Activated T-helper 2 cell treated with anti-CD3 and anti-CD28 coated beads, Interferon-gamma antibody, Interleukin-2, Interleukin-4, amounts not matched to agents 10 μg/mL and 5 μg/mL and 100 μg/mL, durations not matched to agents 14 hours and 24 hours and 36 hours (primary cell): ENCODE data around the gene ARID5B. TPM values are rescaled to one million over a fixed set of nuclear protein-coding genes. Genes with fewer than 3 reads are reported as not detected.

Source experiments
- DNase-seq: peaks from one replicate; pipeline ENCODE4 v3.0.0; 2021; ENCODE audit warnings: low spot score
- H3K27ac Mint-ChIP-seq: one replicate; pipeline ENCODE4 v1.8.0; 2021; ENCODE audit warnings: mixed read lengths
- H3K27me3 Mint-ChIP-seq: one replicate; pipeline ENCODE4 v1.8.0; 2021; ENCODE audit warnings: low read depth, mixed read lengths
- H3K36me3 Mint-ChIP-seq: one replicate; pipeline ENCODE4 v1.8.0; 2021; ENCODE audit warnings: low read depth, mixed read lengths
- H3K4me1 Mint-ChIP-seq: one replicate; pipeline ENCODE4 v1.8.0; 2021; ENCODE audit warnings: low read depth, mixed read lengths
- H3K4me3 Mint-ChIP-seq: one replicate; pipeline ENCODE4 v1.8.0; 2021; ENCODE audit warnings: low read depth, mild to moderate bottlenecking, moderate library complexity, mixed read lengths
- H3K9me3 Mint-ChIP-seq: one replicate; pipeline ENCODE4 v1.8.0; 2021; ENCODE audit warnings: mixed read lengths
- intact Hi-C: fragments of 100-400 bp; cut with micrococcal nuclease; formaldehyde crosslinking; loops from one replicate; pipeline ENCODE4 v1.15.1; 2023
- total RNA-seq: library from RNA; stranded (reverse); gene quantifications from 2 replicates; pipeline ENCODE4 v1.2.3, GENCODE V29; 2022

ARID5B gene
- total RNA-seq, 1 donor from 2014 or later, result 35.7 TPM

DNA sequence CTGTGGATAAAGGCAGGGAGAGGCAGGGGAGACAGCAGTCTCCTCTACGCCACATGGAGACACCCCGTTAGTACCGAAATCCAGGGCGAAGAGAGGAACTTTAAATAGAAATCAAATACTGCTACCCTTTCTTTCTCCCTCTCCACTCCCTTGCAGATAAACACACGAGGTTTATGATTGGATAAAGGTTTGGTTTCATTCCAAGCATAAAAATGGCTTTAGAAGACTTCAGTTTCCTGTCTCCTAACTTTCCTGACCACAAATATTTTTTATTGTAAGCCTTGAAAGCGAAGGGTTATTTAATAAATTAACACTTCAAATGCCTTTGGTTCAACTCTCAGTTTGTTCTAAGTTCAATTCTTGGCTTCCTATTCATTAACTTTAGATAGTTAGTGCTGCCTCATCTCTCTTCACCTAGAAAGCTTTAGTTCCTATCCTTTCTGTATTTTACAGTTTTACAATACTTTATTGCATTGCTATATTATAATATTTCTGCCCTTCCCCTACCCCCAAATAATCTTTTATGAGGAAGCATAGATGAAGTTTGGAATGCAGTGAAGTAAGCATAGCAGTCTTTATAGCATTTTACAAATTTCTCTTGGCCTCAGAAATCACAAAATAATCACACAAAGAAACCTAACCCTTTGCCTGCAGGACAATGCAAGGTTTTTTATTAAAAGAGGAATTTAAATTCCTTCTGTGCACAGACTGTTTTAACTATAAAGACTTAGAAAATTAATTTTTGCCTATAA lies 31.5 kb upstream of the ARID5B start:
- Mint-ChIP-seq H3K4me1 (peaks cover 7% of the 10 kb centered on the region), H3K4me3 (no peak overlapping the region), H3K27me3 (peaks cover 11% of the 10 kb centered on the region), H3K27ac (no peak overlapping the region), H3K36me3 (no peaks in the 10 kb centered on the region), H3K9me3 (no peaks in the 10 kb centered on the region)
- no peak for DNase-seq
- intact Hi-C loops, result no loop called here

DNA sequence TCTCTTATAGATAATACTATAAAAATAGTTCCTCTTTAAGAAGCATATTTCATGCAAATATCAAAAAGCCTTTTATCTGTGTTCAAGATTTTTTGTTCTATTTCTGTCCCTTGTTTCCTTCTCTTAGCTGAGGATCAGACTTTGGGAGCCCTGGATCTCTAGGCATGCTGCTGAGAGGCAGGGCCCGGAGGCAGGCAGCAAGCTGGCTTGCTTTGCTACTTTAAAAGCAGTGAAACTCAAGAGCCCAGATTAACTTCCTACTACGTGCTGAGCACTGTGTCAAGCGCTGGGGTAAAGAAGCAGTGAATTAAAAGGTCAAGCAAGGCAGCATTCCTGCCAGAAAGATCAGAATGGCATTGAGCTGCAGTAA lies 31.0 kb upstream of the ARID5B start:
- Mint-ChIP-seq H3K27me3 (peaks cover 16% of the 10 kb centered on the region), H3K36me3 (no peaks in the 10 kb centered on the region), H3K9me3 (no peaks in the 10 kb centered on the region), H3K4me1 (peaks cover 7% of the 10 kb centered on the region), H3K4me3 (no peak overlapping the region), H3K27ac (no peak overlapping the region)
- DNase-seq, result no peak
- intact Hi-C loops, result no loop called here

DNA sequence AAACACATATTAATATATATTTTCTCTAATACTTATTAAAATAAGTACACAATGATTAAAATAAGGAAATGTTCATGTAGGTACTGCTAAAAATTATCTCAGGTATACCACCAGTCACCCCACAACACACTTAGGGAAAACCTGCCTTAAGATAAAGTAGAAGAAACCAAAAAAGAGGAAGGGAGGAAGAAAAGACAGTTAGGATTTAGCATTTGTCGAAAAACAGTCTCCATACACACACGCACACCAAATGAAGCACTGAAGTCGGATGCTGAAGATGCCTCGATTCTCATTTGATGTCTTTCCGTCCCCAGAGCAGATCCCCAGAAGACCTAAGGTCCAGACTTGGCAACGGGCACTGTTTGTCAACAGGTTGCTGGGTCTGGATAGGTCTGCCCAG lies 30.0 kb upstream of the ARID5B start:
- no peaks in the 10 kb centered on the region for H3K36me3 Mint-ChIP-seq
- DNase-seq, result no peak
- intact Hi-C loops, result no loop called here
- H3K4me3 Mint-ChIP-seq, result no peak overlapping the region
- H3K27me3 Mint-ChIP-seq, result peaks cover 16% of the 10 kb centered on the region
- H3K9me3 Mint-ChIP-seq, result no peaks in the 10 kb centered on the region
- H3K27ac Mint-ChIP-seq, result no peak overlapping the region
- peaks cover 7% of the 10 kb centered on the region for H3K4me1 Mint-ChIP-seq

DNA sequence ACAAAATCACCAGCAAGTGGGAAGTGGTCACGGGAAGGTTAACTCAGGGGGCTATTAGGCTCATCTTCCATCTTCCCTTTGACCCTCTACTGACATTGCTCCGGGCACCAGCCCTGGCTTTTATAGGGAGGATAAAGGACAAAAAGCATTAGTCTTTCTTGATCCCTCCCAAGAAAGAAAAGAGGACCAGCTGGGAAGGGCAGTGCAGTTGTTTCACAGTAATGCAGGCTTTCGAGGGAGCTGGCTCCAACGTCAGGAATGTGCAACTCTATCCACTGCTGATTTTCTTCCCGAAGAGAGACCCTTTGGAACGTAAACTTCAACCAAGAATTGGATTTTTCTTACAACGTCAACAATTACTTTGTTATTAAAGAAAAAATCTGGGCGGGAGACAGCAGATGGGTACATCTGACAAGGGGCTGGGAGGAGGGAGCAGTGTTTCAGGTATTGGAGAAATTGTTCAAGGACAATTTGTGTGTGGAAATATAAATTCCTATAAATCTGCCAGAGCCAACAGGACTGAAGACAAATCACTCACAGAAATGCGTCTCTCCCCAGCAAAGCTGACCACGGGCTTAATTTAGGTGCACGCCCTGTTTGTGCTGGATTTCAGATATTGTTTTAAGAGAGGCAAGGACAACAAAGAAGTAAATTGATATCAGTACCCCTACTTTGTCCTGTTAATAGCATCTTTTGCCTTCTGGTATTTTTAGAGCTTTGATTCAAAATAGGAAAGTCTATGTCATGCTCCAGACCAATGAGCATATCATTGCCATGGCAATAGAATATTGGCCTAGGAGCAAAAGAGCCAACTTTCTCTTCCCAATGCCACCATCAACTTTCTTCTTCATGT lies 23.4 kb upstream of the ARID5B start:
- Mint-ChIP-seq H3K27me3 (peaks cover 17% of the 10 kb centered on the region), H3K4me3 (no peak overlapping the region), H3K27ac (no peak overlapping the region), H3K36me3 (peaks cover 2% of the 10 kb centered on the region), H3K4me1 (peaks cover 14% of the 10 kb centered on the region), H3K9me3 (peaks cover 5% of the 10 kb centered on the region)
- no peak for DNase-seq
- intact Hi-C loops, result no loop called here

DNA sequence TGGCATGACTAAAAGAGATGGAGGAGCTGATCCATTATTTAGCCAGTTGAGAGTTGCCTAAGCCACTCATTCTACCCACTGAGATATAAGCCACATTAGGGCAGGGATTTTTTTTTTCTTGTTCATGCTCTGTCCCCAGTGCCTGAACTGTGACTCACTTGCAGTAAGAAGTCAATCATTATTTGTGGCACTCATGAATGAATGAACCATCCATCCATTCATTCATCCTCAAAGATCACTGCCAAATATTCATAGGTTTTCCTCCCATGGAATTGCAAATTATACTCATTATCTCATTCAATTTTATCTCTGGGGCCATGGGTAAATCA lies 22.8 kb upstream of the ARID5B start:
- intact Hi-C loops, result no loop called here
- Mint-ChIP-seq H3K36me3 (peaks cover 2% of the 10 kb centered on the region), H3K27ac (no peak overlapping the region), H3K4me1 (peaks cover 16% of the 10 kb centered on the region), H3K9me3 (peaks cover 7% of the 10 kb centered on the region), H3K27me3 (peaks cover 14% of the 10 kb centered on the region), H3K4me3 (no peak overlapping the region)
- no peak for DNase-seq

DNA sequence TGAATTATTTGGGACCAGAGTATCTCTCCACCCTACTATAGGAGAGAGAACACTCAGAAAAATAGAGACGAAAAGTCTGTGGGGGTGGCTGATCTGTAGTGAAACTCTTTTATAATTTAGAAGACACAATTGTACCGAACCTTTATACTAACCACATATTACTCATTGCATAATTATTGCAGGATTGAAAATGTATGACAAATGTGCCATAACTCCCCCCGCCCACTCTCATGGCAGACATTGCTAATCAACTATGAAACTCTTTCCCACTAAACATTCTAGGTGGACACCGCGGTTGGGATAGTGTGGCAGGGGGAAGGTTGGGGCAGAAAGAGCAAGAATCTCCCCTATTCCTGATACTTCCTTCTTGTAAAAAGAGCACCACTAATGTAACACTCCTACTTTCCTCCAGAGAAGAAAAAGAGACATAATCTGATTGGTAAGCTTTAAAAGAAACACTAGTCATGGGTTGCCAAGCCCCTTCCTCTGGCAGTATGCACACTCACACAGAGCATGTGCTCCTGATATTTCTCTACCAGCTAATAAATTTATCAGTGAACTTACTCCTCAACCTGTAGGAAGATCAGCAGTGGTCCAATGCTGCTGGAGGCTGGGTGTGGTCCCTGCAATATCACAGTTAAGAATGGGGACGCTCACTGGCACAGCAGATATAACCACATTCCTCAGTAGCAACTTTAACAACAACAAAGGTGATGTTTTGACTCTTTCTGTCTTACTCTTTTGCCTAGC lies 18.7 kb upstream of the ARID5B start:
- H3K4me1 Mint-ChIP-seq, result peaks cover 16% of the 10 kb centered on the region
- H3K9me3 Mint-ChIP-seq, result peaks cover 10% of the 10 kb centered on the region
- H3K36me3 Mint-ChIP-seq, result peaks cover 2% of the 10 kb centered on the region
- peak overlapping the region; percentile 81 for H3K27ac Mint-ChIP-seq
- no peak overlapping the region for H3K4me3 Mint-ChIP-seq
- DNase-seq, result no peak
- intact Hi-C loops, result loop anchor here (1.0 to 5.0 kb wide), 5 partner anchors 15 to 304 kb away; no protein-coding TSS in a partner anchor
- peaks cover 5% of the 10 kb centered on the region for H3K27me3 Mint-ChIP-seq

DNA sequence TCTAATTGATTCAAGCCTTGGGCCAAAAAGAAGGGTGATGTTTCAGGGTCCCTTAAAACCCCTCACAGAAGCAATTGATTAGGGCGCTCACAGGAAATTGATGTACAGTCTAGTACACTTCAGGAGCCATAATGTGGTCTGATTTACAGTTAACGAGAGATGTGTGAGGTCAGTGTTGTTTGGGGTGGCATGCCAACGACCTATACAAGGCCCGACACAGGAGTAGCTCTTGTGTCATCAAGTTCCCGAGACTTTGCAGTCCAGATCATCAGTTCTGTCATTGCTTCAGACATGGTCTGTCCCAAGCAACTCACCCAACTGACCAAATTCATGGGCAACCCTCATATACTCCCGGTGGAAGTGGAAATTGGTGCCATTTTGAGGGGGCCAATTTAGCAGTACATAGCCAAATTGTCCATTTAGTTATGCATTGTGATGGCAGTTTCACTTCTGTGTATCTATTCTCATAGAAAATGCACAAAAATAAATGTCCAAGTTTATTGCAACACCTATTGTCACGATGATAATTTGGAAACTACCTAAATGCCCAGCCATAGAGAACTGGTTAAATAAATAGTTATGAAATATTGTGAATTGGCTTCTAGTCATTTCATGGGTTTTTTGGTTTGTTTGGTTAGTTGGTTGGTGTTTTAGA lies 18.0 kb upstream of the ARID5B start:
- peaks cover 10% of the 10 kb centered on the region for H3K9me3 Mint-ChIP-seq
- intact Hi-C loops, result loop anchor here (2.0 to 5.0 kb wide), 3 partner anchors 61 to 131 kb away; no protein-coding TSS in a partner anchor
- H3K4me1 Mint-ChIP-seq, result peaks cover 16% of the 10 kb centered on the region
- DNase-seq, result no peak
- H3K36me3 Mint-ChIP-seq, result peaks cover 2% of the 10 kb centered on the region
- peaks cover 5% of the 10 kb centered on the region for H3K27me3 Mint-ChIP-seq
- peak overlapping the region; percentile 81 for H3K27ac Mint-ChIP-seq
- H3K4me3 Mint-ChIP-seq, result no peak overlapping the region

DNA sequence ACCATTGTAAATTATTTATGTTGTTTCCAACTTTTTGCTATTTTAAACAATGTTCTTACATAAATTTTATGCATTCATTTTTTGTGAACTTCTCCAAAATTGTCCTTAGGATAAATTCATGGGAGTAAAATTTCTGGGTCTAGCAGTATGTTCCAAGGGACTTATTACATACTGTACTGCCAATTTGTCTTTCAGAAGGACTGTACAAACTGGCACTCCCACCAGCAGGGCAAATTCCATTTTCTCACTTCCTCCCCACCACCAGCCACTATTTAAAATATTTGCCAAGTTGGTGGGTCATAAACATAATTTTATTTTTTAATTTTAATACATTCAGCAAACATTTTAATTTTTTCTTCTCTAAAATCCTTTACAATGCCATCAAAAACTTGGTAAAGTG lies 13.7 kb upstream of the ARID5B start:
- DNase-seq, result no peak
- Mint-ChIP-seq H3K4me3 (no peak overlapping the region), H3K4me1 (peaks cover 11% of the 10 kb centered on the region), H3K9me3 (peaks cover 9% of the 10 kb centered on the region), H3K36me3 (peaks cover under 1% of the 10 kb centered on the region), H3K27ac (no peak overlapping the region), H3K27me3 (peaks cover 3% of the 10 kb centered on the region)
- intact Hi-C loops, result no loop called here

DNA sequence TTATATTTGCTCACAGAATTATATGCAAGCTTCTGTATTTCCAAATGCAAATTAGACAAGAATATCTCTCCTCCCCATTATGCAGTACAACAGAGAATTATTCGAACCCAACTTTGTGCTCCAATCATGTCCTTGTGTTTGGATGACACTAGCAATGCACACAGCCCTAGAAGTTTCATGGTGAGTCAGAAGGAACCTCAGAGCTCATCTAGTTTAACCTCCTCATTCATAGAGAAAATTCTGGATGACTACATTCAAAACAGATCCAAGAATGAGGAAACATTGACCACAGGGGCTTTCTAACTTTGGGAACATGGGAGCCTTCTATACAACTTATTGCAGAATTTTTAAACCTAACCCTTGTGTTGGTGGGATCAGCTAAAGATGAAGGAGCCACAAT lies 12.8 kb upstream of the ARID5B start:
- Mint-ChIP-seq H3K4me1 (peaks cover 6% of the 10 kb centered on the region), H3K27ac (no peak overlapping the region), H3K9me3 (peaks cover 3% of the 10 kb centered on the region), H3K4me3 (no peak overlapping the region), H3K27me3 (peaks cover 3% of the 10 kb centered on the region), H3K36me3 (no peaks in the 10 kb centered on the region)
- DNase-seq, result no peak
- intact Hi-C loops, result no loop called here

DNA sequence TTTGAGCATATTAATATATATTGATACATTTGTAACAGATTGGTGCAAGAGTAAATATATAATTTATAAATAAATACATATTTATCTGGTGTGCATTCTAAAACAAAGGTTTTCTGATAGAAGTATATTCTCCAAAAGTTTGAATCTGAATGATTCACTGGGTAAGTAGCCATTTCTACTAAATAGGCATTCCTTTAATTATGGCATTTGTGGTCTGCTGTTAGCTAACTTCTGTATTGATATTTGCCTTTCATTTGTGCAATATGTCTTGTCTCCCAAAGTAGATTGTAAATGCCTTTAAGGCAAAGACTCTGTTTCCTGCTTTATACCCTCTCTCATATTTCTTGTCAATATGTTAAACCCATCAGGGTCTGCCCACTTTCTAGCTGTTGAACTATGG lies 11.1 kb upstream of the ARID5B start:
- Mint-ChIP-seq H3K4me3 (no peak overlapping the region), H3K4me1 (peaks cover 10% of the 10 kb centered on the region), H3K9me3 (no peaks in the 10 kb centered on the region), H3K27ac (no peak overlapping the region), H3K27me3 (no peaks in the 10 kb centered on the region), H3K36me3 (no peaks in the 10 kb centered on the region)
- DNase-seq, result no peak
- intact Hi-C loops, result no loop called here

DNA sequence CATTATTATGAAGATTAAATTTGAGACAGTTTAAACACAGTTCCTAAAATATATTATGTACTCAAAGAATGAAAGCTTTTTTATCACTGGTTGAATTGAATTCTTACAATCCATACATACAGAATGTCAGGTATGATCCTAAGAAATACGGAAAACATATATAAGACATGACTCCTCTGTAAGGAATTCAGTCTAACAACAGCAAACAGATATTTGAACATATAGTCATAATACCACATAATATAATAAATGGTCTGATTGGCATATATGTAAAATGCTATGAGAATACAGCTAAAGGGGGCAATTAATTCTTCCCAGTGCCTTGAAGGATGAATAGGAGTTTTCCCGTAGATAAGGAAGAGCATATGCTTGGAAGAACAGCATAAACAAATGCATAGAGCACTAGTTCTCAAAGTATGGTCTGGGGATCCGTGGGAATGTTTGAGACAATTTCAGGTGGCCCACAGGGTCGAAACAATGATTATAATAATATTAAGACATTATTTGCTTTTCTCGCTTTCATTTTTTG lies 10.6 kb upstream of the ARID5B start:
- intact Hi-C loops, result no loop called here
- H3K4me3 Mint-ChIP-seq, result no peak overlapping the region
- no peak for DNase-seq
- H3K27ac Mint-ChIP-seq, result no peak overlapping the region
- H3K36me3 Mint-ChIP-seq, result no peaks in the 10 kb centered on the region
- no peaks in the 10 kb centered on the region for H3K27me3 Mint-ChIP-seq
- H3K4me1 Mint-ChIP-seq, result peaks cover 10% of the 10 kb centered on the region
- H3K9me3 Mint-ChIP-seq, result no peaks in the 10 kb centered on the region

DNA sequence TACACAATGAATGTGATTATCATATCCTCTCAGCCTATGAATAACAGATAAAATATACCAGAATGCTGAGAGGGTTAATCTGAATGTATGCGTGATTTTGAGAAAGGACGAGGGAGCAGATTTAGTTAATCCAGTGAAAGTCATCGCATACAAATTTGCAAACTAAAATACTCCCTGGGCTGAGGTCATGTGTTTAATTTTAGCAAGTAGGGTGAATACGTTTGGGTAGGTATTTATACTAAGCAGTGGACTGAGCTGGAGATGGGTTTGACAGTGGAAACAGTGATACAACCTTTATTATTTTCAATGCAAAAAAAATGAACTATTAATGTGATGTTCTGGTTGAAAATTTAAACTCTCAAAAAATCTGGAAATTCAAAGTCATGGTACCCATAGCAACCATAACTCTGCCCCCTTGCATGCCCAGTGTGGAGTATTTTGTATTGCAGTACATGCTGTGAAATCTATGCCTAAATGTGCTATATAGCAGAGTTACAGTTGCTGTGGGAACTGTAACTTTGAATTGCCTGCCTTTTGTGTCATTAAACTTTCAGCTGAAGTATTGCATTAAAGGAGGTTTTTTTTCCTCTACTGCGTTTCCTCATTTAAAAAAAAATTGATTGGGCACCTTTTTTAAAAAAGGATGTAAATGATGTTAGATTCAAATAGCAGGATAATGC lies 9.5 kb upstream of the ARID5B start:
- no peaks in the 10 kb centered on the region for H3K27me3 Mint-ChIP-seq

More for the DNA sequence above, 9.5 kb upstream of the ARID5B start:
- H3K36me3 Mint-ChIP-seq, result no peaks in the 10 kb centered on the region
- H3K27ac Mint-ChIP-seq, result no peak overlapping the region
- no peaks in the 10 kb centered on the region for H3K9me3 Mint-ChIP-seq
- DNase-seq, result no peak
- peaks cover 16% of the 10 kb centered on the region for H3K4me1 Mint-ChIP-seq
- intact Hi-C loops, result no loop called here
- H3K4me3 Mint-ChIP-seq, result no peak overlapping the region
